Activated naive CD8-positive, alpha-beta T cell treated with anti-CD3 and anti-CD28 coated beads for 36 hours (primary cell): ENCODE measurements around the gene SUGP2. TPM values are rescaled to one million over a fixed set of nuclear protein-coding genes. Genes with fewer than 3 reads are reported as not detected.

Experiments
- DNase-seq: peaks from one replicate; pipeline ENCODE4 v3.0.0; 2021
- H3K27ac Mint-ChIP-seq: one replicate; pipeline ENCODE4 v1.8.0; 2022; ENCODE audit warnings: mild to moderate bottlenecking, moderate library complexity, mixed read lengths
- H3K27me3 Mint-ChIP-seq: one replicate; pipeline ENCODE4 v1.8.0; 2022; ENCODE audit warnings: mild to moderate bottlenecking, mixed read lengths
- H3K36me3 Mint-ChIP-seq: one replicate; pipeline ENCODE4 v1.8.0; 2021; ENCODE audit warnings: mild to moderate bottlenecking, mixed read lengths
- H3K4me1 Mint-ChIP-seq: one replicate; pipeline ENCODE4 v1.8.0; 2021; ENCODE audit warnings: mixed read lengths
- H3K4me3 Mint-ChIP-seq: one replicate; pipeline ENCODE4 v1.8.0; 2022; ENCODE audit warnings: mild to moderate bottlenecking, moderate library complexity, mixed read lengths
- H3K9me3 Mint-ChIP-seq: one replicate; pipeline ENCODE4 v1.8.0; 2022; ENCODE audit warnings: mixed read lengths
- total RNA-seq, 2 experiments: library from RNA; stranded (reverse); gene quantifications; one replicate each; pipeline ENCODE4 v1.2.3, GENCODE V29; 2021

Gene SUGP2
- total RNA-seq, 2 experiments from 2014 or later, result 74.2 to 81.8 TPM

GRCh38 chr19:18946335-18946734, 87.0 kb downstream of the SUGP2 start:
- H3K4me3 Mint-ChIP-seq, result no peak overlapping the region
- DNase-seq, result no peak
- peaks cover 22% of the 10 kb centered on the region for H3K27me3 Mint-ChIP-seq
- H3K9me3 Mint-ChIP-seq, result no peaks in the 10 kb centered on the region
- H3K27ac Mint-ChIP-seq, result no peak overlapping the region
- no peaks in the 10 kb centered on the region for H3K36me3 Mint-ChIP-seq
- H3K4me1 Mint-ChIP-seq, result no peaks in the 10 kb centered on the region

GRCh38 chr19:18945297-18945696, 88.0 kb downstream of the SUGP2 start:
- Mint-ChIP-seq H3K36me3 (no peaks in the 10 kb centered on the region), H3K27ac (no peak overlapping the region), H3K4me3 (no peak overlapping the region), H3K9me3 (no peaks in the 10 kb centered on the region), H3K27me3 (peaks cover 28% of the 10 kb centered on the region), H3K4me1 (peaks cover 2% of the 10 kb centered on the region)
- no peak for DNase-seq

- Mint-ChIP-seq H3K36me3 (no peaks in the 10 kb centered on the region), H3K4me3 (no peak overlapping the region), H3K27ac (no peak overlapping the region), H3K9me3 (no peaks in the 10 kb centered on the region), H3K27me3 (peaks cover 43% of the 10 kb centered on the region), H3K4me1 (peaks cover 5% of the 10 kb centered on the region)
- DNase-seq, result no peak
Observed at GRCh38 chr19:18943465-18943864, 89.9 kb downstream of the SUGP2 start.

GRCh38 chr19:18942692-18943091, 90.6 kb downstream of the SUGP2 start:
- Mint-ChIP-seq H3K4me3 (no peak overlapping the region), H3K27me3 (peaks cover 43% of the 10 kb centered on the region), H3K36me3 (no peaks in the 10 kb centered on the region), H3K9me3 (no peaks in the 10 kb centered on the region), H3K4me1 (peaks cover 5% of the 10 kb centered on the region), H3K27ac (no peak overlapping the region)
- DNase-seq, result no peak

GRCh38 chr19:18941628-18942354, 91.5 kb downstream of the SUGP2 start:
- H3K27me3 Mint-ChIP-seq, result peaks cover 49% of the 10 kb centered on the region
- H3K36me3 Mint-ChIP-seq, result no peaks in the 10 kb centered on the region

More at GRCh38 chr19:18941628-18942354, 91.5 kb downstream of the SUGP2 start:
- DNase-seq, result no peak
- H3K4me1 Mint-ChIP-seq, result peaks cover 5% of the 10 kb centered on the region
- no peak overlapping the region for H3K4me3 Mint-ChIP-seq
- H3K27ac Mint-ChIP-seq, result no peak overlapping the region
- H3K9me3 Mint-ChIP-seq, result no peaks in the 10 kb centered on the region

Other genes with a start within 250 kb of the SUGP2 start
- not detected for gene COMP, start 242.2 kb downstream of the SUGP2 start, total RNA-seq
- gene UPF1, start 201.6 kb downstream of the SUGP2 start, total RNA-seq, result 10 to 100 TPM; 78.9 to 84.6 TPM
- under 1 TPM; 0.19 to 0.28 TPM for gene CERS1, start 137.4 kb downstream of the SUGP2 start, total RNA-seq
- gene COPE, start 114.1 kb downstream of the SUGP2 start, total RNA-seq, result 100 to 1,000 TPM; 169 to 174 TPM
- gene DDX49, start 113.8 kb downstream of the SUGP2 start, total RNA-seq, result 10 to 100 TPM; 87.4 to 89.2 TPM
- gene HOMER3, start 92.3 kb downstream of the SUGP2 start, total RNA-seq, result not detected
- gene ARMC6, start 86 bp upstream of the SUGP2 start, total RNA-seq, result 10 to 100 TPM; 51.3 to 54.0 TPM
- gene SLC25A42, start 30.5 kb upstream of the SUGP2 start, total RNA-seq, result 10 to 100 TPM in 1 of 2 experiments, 1 to 10 TPM in 1; 8.0 to 10.3 TPM
- 10 to 100 TPM; 24.2 to 25.8 TPM for gene TMEM161A, start 105.0 kb upstream of the SUGP2 start, total RNA-seq
- 1 to 10 TPM; 1.6 to 2.3 TPM for gene MEF2B, start 136.7 kb upstream of the SUGP2 start, total RNA-seq
- 10 to 100 TPM; 29.8 to 31.1 TPM for gene BORCS8, start 158.6 kb upstream of the SUGP2 start, total RNA-seq
- gene RFXANK, start 158.7 kb upstream of the SUGP2 start, total RNA-seq, result 10 to 100 TPM; 84.6 to 85.4 TPM
- gene NR2C2AP, start 169.9 kb upstream of the SUGP2 start, total RNA-seq, result 10 to 100 TPM; 46.0 to 47.6 TPM
- not detected for gene NCAN, start 178.4 kb upstream of the SUGP2 start, total RNA-seq
- not detected for gene TM6SF2, start 239.8 kb upstream of the SUGP2 start, total RNA-seq